Measurements from ENCODE around the gene IQGAP2.

IQGAP2 gene

GRCh38 chr5:76542887-76543690 lies 140.0 kb downstream of the IQGAP2 start:
- Histone ChIP-seq H2BK12ac (ENCODE audit: low read length) (no peak overlapping the region), H3K14ac (ENCODE audit: low read length) (no peak overlapping the region), H2BK5ac (ENCODE audit: low read length) (no peak overlapping the region), H3K36me3 (replicated peaks in 1 of 2; ENCODE audit: control insufficient read depth in 2 of 2, insufficient read depth in 2 of 2, low read length in 2 of 2) (no peaks in the 10 kb centered on the region), H2BK15ac (ENCODE audit: low read length) (no peak overlapping the region), H3K4me2 (ENCODE audit: insufficient read depth, low read length, poor library complexity, severe bottlenecking) (no peak overlapping the region), H3K23ac (ENCODE audit: low read depth, low read length, poor library complexity) (peak overlapping the region; percentile 17), H3K9ac (ENCODE audit: low read depth, low read length, poor library complexity) (no peak overlapping the region), H3K27me3 (ENCODE audit: control insufficient read depth in 3 of 3, insufficient read depth in 3 of 3, low read depth in 1 of 3, low read length in 3 of 3) (no peaks in the 10 kb centered on the region), H3K18ac (ENCODE audit: low read length) (peak overlapping the region; percentile 34), H3K4me1 (ENCODE audit: control insufficient read depth in 2 of 2, insufficient read depth in 1 of 2, low read depth in 1 of 2, low read length in 2 of 2) (peaks cover 2 to 14% of the 10 kb centered on the region in 2 donors), H3K27ac (replicated peaks; ENCODE audit: low read length) (no peak overlapping the region), H2AK5ac (ENCODE audit: low read depth, low read length) (no peak overlapping the region), H2BK120ac (ENCODE audit: low read depth, low read length) (no peak overlapping the region), H3K79me1 (ENCODE audit: low read depth, low read length) (no peaks in the 10 kb centered on the region), H2AFZ (ENCODE audit: low read length) (no peak overlapping the region), H4K8ac (ENCODE audit: low read depth, low read length) (no peak overlapping the region), H3K4me3 (ENCODE audit: low read length in 2 of 2) (no peak overlapping the region), H4K91ac (ENCODE audit: low read depth, low read length, poor library complexity) (no peak overlapping the region), H3K9me3 (replicated peaks in 1 of 2; ENCODE audit: control insufficient read depth in 2 of 2, insufficient read depth in 1 of 2, low read depth in 1 of 2, low read length in 2 of 2) (peaks cover 0 to 2% of the 10 kb centered on the region in 2 donors), H3K4ac (ENCODE audit: low read length) (no peak overlapping the region)
- no CpG with 5 or more reads among the region's 13 CpGs for WGBS, 2 donors (ENCODE audit: extremely low coverage in 2 of 2, insufficient read length in 2 of 2, insufficient replicate concordance in 1 of 2)
- DNase-seq (ENCODE audit: low spot score) = no peak

GRCh38 chr5:76544268-76544926 lies 141.3 kb downstream of the IQGAP2 start:
- WGBS, 2 donors (ENCODE audit: extremely low coverage in 2 of 2, insufficient read length in 2 of 2, insufficient replicate concordance in 1 of 2) = no CpG with 5 or more reads among the region's 4 CpGs
- Histone ChIP-seq H3K79me1 (ENCODE audit: low read depth, low read length) (no peaks in the 10 kb centered on the region), H3K27ac (replicated peaks; ENCODE audit: low read length) (no peak overlapping the region), H4K8ac (ENCODE audit: low read depth, low read length) (no peak overlapping the region), H2AFZ (ENCODE audit: low read length) (no peak overlapping the region), H3K9me3 (replicated peaks in 1 of 2; ENCODE audit: control insufficient read depth in 2 of 2, insufficient read depth in 1 of 2, low read depth in 1 of 2, low read length in 2 of 2) (peaks cover 0 to 2% of the 10 kb centered on the region in 2 donors), H3K4me3 (ENCODE audit: low read length in 2 of 2) (no peak overlapping the region), H3K23ac (ENCODE audit: low read depth, low read length, poor library complexity) (no peak overlapping the region), H2BK5ac (ENCODE audit: low read length) (no peak overlapping the region), H3K4ac (ENCODE audit: low read length) (no peak overlapping the region), H2AK5ac (ENCODE audit: low read depth, low read length) (no peak overlapping the region), H3K36me3 (replicated peaks in 1 of 2; ENCODE audit: control insufficient read depth in 2 of 2, insufficient read depth in 2 of 2, low read length in 2 of 2) (no peaks in the 10 kb centered on the region), H4K91ac (ENCODE audit: low read depth, low read length, poor library complexity) (no peak overlapping the region), H2BK120ac (ENCODE audit: low read depth, low read length) (no peak overlapping the region), H3K27me3 (ENCODE audit: control insufficient read depth in 3 of 3, insufficient read depth in 3 of 3, low read depth in 1 of 3, low read length in 3 of 3) (no peaks in the 10 kb centered on the region), H3K14ac (ENCODE audit: low read length) (no peak overlapping the region), H2BK12ac (ENCODE audit: low read length) (no peak overlapping the region), H3K4me1 (ENCODE audit: control insufficient read depth in 2 of 2, insufficient read depth in 1 of 2, low read depth in 1 of 2, low read length in 2 of 2) (peaks cover 2 to 14% of the 10 kb centered on the region in 2 donors), H3K18ac (ENCODE audit: low read length) (no peak overlapping the region), H3K9ac (ENCODE audit: low read depth, low read length, poor library complexity) (no peak overlapping the region), H2BK15ac (ENCODE audit: low read length) (no peak overlapping the region), H3K4me2 (ENCODE audit: insufficient read depth, low read length, poor library complexity, severe bottlenecking) (no peak overlapping the region)
- peak; percentile 8 for DNase-seq (ENCODE audit: low spot score)

- Histone ChIP-seq H2BK15ac (ENCODE audit: low read length) (no peak overlapping the region), H3K9ac (ENCODE audit: low read depth, low read length, poor library complexity) (no peak overlapping the region), H4K8ac (ENCODE audit: low read depth, low read length) (no peak overlapping the region), H2AFZ (ENCODE audit: low read length) (no peak overlapping the region), H3K9me3 (replicated peaks in 1 of 2; ENCODE audit: control insufficient read depth in 2 of 2, insufficient read depth in 1 of 2, low read depth in 1 of 2, low read length in 2 of 2) (peaks cover 0 to 2% of the 10 kb centered on the region in 2 donors), H2BK120ac (ENCODE audit: low read depth, low read length) (no peak overlapping the region), H3K4me2 (ENCODE audit: insufficient read depth, low read length, poor library complexity, severe bottlenecking) (no peak overlapping the region), H3K27ac (replicated peaks; ENCODE audit: low read length) (no peak overlapping the region), H3K79me1 (ENCODE audit: low read depth, low read length) (no peaks in the 10 kb centered on the region), H3K18ac (ENCODE audit: low read length) (no peak overlapping the region), H2BK12ac (ENCODE audit: low read length) (no peak overlapping the region), H3K23ac (ENCODE audit: low read depth, low read length, poor library complexity) (no peak overlapping the region), H3K4me3 (ENCODE audit: low read length in 2 of 2) (no peak overlapping the region), H2BK5ac (ENCODE audit: low read length) (no peak overlapping the region), H3K27me3 (ENCODE audit: control insufficient read depth in 3 of 3, insufficient read depth in 3 of 3, low read depth in 1 of 3, low read length in 3 of 3) (no peaks in the 10 kb centered on the region), H2AK5ac (ENCODE audit: low read depth, low read length) (no peak overlapping the region), H4K91ac (ENCODE audit: low read depth, low read length, poor library complexity) (no peak overlapping the region), H3K4me1 (ENCODE audit: control insufficient read depth in 2 of 2, insufficient read depth in 1 of 2, low read depth in 1 of 2, low read length in 2 of 2) (peaks cover 2 to 14% of the 10 kb centered on the region in 2 donors), H3K14ac (ENCODE audit: low read length) (no peak overlapping the region), H3K4ac (ENCODE audit: low read length) (no peak overlapping the region), H3K36me3 (replicated peaks in 1 of 2; ENCODE audit: control insufficient read depth in 2 of 2, insufficient read depth in 2 of 2, low read length in 2 of 2) (no peaks in the 10 kb centered on the region)
- WGBS, 2 donors (ENCODE audit: extremely low coverage in 2 of 2, insufficient read length in 2 of 2, insufficient replicate concordance in 1 of 2) = no CpG with 5 or more reads among the region's 4 CpGs
- no peak for DNase-seq (ENCODE audit: low spot score)
Observed at GRCh38 chr5:76545184-76545583, 142.1 kb downstream of the IQGAP2 start.

- Histone ChIP-seq H3K18ac (ENCODE audit: low read length) (no peak overlapping the region), H4K91ac (ENCODE audit: low read depth, low read length, poor library complexity) (no peak overlapping the region), H3K27me3 (ENCODE audit: control insufficient read depth in 3 of 3, insufficient read depth in 3 of 3, low read depth in 1 of 3, low read length in 3 of 3) (no peaks in the 10 kb centered on the region), H2BK120ac (ENCODE audit: low read depth, low read length) (no peak overlapping the region), H3K9me3 (replicated peaks in 1 of 2; ENCODE audit: control insufficient read depth in 2 of 2, insufficient read depth in 1 of 2, low read depth in 1 of 2, low read length in 2 of 2) (no peaks in the 10 kb centered on the region), H3K23ac (ENCODE audit: low read depth, low read length, poor library complexity) (no peak overlapping the region), H2BK5ac (ENCODE audit: low read length) (no peak overlapping the region), H3K4me3 (ENCODE audit: low read length in 2 of 2) (no peak overlapping the region), H2BK12ac (ENCODE audit: low read length) (no peak overlapping the region), H3K4me1 (ENCODE audit: control insufficient read depth in 2 of 2, insufficient read depth in 1 of 2, low read depth in 1 of 2, low read length in 2 of 2) (peaks cover 0 to 14% of the 10 kb centered on the region in 2 donors), H3K36me3 (replicated peaks in 1 of 2; ENCODE audit: control insufficient read depth in 2 of 2, insufficient read depth in 2 of 2, low read length in 2 of 2) (no peaks in the 10 kb centered on the region), H3K27ac (replicated peaks; ENCODE audit: low read length) (no peak overlapping the region), H3K4ac (ENCODE audit: low read length) (no peak overlapping the region), H2BK15ac (ENCODE audit: low read length) (no peak overlapping the region), H4K8ac (ENCODE audit: low read depth, low read length) (no peak overlapping the region), H3K9ac (ENCODE audit: low read depth, low read length, poor library complexity) (no peak overlapping the region), H3K79me1 (ENCODE audit: low read depth, low read length) (no peaks in the 10 kb centered on the region), H2AFZ (ENCODE audit: low read length) (no peak overlapping the region), H3K4me2 (ENCODE audit: insufficient read depth, low read length, poor library complexity, severe bottlenecking) (no peak overlapping the region), H2AK5ac (ENCODE audit: low read depth, low read length) (no peak overlapping the region), H3K14ac (ENCODE audit: low read length) (no peak overlapping the region)
- DNase-seq (ENCODE audit: low spot score) = no peak
- no CpG with 5 or more reads among the region's 8 CpGs for WGBS, 2 donors (ENCODE audit: extremely low coverage in 2 of 2, insufficient read length in 2 of 2, insufficient replicate concordance in 1 of 2)
Observed at GRCh38 chr5:76546497-76547102, 143.5 kb downstream of the IQGAP2 start.

Measured in neuronal stem cell (in vitro differentiated cells).